Stimulated activated CD4-positive, alpha-beta T cell treated with anti-CD3 and anti-CD28 coated beads, Interleukin-1b, Interleukin-23, amount 100 ng/mL, for 1 hour (primary cell): ENCODE data around the gene RXRA.
A peak's percentile ranks its signal among the peaks of the same experiment; 100 is the strongest.

Experiments used
- DNase-seq, 2 donors: peaks; one replicate each; pipeline ENCODE4 v3.0.0-alpha.2; 2020; ENCODE audit warnings: low read depth in 2 of 2

RXRA gene

DNA sequence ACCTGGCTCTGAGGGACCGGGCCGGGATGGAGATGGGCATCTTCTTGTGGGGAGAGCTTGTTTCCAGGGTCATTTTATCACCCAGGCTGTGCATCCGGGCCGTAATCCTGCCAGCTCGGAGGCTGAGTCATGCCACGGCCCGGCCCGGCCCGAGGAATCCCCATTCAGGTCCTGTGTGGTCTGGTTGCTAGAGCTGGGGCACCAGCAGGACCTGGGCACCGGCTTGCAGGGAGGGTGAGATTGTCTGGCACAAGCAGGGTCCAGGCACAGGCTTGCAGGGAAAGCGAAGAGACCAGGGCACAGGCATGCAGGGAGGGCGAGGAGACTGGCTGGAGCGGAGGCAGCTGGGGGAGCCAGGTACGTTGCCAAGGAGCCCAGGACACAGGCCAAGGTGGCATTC, 106.8 kb downstream of the RXRA start:
- DNase-seq = no peak

DNA sequence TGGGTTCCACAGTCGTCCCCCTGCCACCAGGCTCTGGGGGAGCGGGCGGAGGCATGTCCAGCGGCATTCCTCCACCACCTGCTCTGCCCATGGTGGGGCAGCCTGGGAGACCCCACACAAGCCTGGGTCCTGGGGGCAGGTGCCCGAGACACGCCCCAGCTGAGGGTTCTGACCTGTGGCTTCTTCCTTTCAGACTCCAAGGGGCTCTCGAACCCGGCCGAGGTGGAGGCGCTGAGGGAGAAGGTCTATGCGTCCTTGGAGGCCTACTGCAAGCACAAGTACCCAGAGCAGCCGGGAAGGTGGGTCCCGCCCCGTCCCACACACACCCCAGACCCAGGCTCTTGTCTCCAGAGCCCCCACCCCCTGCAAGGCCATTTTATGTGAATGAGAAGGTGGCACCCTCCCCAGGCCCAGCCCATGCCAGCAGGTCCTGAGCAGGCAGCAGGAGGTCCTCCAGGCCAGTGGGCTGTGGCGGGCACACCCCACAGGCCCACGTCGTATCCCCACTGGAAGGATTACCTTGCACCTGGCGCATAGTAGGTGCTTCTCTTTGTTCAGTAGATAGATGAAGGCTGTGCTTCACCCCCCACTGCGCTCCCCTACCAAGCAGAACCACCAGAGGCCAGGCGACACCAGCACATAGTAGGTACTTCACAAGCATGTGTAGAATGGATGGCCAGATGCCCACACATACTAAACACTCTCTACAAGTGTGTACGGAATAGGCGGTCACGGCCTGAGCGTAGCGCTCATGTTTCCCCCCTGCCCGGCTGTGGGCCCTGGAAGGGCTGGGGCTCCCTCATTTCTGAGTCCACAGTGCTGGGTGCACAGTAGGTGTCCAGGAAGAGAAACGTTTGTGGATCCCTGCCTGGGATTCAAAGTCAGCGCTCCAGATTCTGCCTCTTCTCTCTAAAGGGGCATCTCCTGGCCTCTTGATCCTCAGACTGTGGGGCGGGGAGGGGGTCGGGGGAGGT, 107.9 kb downstream of the RXRA start:
- no peak for DNase-seq

DNA sequence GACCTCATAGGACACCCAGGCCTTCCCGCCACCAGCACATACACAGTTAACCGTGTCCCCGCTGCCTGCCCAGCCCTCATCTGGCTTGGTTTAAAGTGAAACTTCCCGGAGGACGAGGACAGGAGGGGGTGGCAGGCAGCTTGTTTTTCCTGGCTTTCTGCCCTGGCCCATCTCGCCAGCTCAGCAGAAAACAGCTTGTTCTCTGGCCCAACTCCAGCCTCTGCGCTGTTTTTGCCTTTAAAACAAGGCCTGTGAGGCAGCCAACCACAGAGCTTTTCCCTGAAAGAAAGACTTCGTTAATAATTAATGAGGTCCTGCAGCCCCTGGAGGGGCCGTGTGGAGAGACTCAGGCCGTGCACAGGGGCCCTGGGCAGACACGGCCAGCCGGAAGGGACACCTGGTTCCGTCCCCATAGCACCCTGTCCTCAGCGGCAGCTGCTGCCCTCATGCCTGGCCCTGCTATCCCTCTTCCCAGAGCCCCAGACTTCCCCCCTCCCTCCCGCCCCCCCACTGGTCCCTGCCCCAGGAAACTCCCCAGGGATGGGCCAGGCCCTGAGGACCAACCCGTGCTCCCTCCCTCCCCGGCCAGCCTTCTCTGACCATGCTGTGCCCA, 108.7 kb downstream of the RXRA start:
- DNase-seq = no peak

DNA sequence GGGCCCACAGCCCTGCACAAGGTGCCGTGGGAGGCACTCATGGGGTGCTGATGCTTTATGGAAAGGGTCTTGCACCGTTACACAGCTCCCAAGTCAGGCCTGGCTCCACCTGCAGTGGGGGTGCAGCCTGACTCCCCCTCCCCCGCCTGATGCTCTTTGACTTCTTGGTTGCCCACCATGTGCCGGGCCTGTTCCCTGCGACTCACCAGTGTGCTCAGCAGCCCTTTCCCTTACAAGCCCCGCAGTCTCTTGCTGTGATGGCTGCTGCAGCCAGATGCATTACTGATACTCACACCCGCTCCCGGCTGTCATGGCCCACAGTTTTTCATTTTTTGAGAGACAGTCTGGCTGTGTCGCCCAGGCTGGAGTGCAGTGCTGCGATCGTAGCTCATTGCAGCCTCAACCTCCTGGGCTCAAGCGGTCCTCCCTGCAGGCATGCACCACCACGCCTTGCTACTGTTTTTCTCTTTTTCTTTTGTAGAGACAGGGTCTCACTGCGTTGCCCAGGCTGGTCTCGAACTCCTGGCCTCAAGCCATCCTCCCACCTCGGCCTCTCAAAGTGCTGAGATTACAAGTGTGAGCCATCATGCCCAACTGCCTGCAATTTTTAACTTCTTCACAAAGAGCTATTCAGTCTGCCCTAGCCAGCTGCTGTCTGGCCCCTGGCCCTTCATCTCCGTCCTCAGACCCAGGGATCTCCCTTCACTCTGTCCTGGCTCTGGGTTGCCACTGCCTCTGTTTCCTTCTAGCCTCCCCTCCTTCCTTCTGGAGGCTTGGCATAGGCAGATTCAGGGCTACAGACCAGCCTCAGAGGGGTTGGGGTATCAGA, 109.5 kb downstream of the RXRA start:
- DNase-seq = no peak

DNA sequence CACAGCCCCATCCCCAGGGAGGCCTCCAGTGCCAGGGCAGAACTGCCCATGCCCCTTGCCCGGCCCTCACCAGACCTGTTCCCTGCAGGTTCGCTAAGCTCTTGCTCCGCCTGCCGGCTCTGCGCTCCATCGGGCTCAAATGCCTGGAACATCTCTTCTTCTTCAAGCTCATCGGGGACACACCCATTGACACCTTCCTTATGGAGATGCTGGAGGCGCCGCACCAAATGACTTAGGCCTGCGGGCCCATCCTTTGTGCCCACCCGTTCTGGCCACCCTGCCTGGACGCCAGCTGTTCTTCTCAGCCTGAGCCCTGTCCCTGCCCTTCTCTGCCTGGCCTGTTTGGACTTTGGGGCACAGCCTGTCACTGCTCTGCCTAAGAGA, 110.1 kb downstream of the RXRA start:
- DNase-seq = no peak

DNA sequence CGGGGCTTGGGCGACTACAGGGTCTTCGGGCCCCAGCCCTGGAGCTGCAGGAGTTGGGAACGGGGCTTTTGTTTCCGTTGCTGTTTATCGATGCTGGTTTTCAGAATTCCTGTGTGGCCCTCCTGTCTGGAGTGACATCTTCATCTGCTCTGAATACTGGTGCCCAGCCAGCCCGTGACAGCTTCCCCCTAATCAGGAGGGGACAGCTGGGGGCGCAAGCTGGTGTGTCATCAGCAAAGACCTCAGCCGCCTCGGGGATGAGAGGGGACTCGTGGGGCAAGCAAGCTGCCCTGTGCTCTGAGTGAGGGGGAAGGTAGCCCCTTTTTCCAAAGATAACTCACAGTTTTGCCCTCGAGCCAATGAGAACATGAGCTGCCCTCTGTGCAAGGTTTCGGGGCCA, 110.7 kb downstream of the RXRA start:
- DNase-seq = no peak

GRCh38 chr9:134437403-134438194, 111.3 kb downstream of the RXRA start:
- no peak for DNase-seq

- DNase-seq = no peak
Measured at GRCh38 chr9:134438195-134438788, 112.0 kb downstream of the RXRA start.

GRCh38 chr9:134439368-134439784, 113.1 kb downstream of the RXRA start:
- no peak for DNase-seq

- DNase-seq = no peak
Measured at GRCh38 chr9:134440636-134441226, 114.5 kb downstream of the RXRA start.

DNA sequence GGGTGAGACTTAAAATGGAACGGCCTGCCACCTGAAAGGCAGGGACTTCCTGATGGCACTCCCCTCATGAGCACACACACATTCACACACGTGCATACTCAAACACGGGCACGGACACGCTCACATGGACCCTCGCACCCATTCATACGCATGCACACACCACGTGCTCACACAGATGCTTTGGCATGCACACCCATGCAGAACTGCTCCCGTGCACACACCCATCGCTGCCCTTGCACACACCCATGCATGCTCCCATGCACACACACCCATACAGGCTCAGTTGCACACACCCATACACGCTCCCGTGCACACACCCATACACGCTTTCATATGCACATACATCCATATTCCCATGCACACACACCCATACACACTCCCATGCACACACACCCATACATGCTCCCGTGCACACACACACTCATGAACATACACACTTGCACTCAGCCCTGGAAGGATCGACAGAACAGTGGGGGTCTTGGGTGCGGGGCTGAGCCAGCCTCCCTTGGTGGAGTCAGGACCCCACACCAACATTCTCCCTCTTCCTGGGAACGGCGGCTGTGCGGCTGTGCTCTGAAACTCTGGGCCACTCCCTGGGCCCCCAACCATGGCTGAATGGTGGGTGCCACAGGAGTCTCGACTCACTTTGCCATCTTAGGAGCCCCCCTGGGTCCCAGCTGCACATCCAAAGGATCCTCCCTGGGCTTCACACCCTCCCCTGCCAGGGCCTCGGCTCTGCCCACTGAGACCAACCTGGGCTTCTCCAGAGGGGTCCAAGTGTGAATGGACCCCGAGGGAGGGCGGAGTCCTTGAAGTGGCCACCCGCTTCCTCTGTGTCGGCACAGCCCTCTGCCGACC, 115.2 kb downstream of the RXRA start:
- no peak for DNase-seq

- DNase-seq = no peak
Measured at GRCh38 chr9:134442085-134442474, 115.8 kb downstream of the RXRA start.

- no peak for DNase-seq
Measured at GRCh38 chr9:134442486-134443173, 116.4 kb downstream of the RXRA start.

DNA sequence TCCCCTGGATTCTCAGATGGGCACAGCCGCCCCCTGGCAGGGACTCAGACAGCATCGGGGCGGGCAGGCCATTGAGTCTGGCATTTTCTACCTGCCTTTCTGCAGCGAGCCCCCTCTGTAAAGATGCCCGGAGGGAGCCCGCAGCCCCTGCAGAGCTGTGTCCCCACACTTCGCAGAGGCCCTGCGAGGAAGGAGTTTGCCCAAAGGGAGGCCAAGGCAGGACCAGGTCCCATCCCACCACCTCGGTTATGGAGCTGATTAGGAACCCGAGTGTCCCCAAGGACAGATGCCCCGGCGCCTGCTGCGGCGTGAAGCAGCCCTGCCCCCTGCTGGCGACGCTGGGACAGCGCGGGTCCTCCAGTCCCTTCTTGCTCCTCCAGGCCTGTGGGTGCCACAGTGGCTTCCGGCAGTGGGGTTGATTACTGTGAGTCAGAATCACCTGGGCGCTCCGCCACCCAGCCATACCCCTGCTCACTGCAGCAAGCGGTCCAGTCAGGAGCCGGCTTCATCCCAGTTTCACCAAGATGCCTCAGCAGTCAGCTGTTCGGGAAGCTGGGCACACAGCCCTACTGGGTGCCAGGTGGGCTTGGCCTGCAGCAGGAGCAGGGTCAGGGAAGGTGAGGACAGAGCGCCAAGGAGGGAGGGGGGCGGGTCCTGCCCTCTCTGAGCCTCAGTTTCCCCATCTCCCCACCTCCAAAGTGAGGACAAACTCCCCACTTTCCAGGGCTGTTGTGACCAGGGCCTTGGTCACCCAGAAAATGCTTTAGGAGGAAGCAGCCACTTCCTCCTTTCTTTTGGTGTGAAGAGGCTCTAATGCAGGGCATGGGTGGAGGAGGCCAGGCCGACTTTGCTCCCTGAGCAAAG, 117.2 kb downstream of the RXRA start:
- peak; percentile 73 to 78 for DNase-seq

DNA sequence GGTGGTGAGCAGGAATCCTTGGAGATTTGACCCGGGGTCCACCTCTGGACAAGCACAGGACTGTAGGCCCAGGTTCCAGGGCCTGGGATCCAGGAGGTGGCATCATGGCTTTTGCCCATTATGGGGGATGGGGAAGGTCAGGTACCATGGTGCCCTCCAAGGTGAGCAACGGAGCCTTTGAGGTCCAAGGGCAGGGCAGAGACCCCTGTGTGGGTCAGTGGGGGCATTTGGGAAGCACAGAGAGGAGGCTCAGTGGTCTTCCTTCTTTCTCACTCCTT, 117.7 kb downstream of the RXRA start:
- no peak for DNase-seq

DNA sequence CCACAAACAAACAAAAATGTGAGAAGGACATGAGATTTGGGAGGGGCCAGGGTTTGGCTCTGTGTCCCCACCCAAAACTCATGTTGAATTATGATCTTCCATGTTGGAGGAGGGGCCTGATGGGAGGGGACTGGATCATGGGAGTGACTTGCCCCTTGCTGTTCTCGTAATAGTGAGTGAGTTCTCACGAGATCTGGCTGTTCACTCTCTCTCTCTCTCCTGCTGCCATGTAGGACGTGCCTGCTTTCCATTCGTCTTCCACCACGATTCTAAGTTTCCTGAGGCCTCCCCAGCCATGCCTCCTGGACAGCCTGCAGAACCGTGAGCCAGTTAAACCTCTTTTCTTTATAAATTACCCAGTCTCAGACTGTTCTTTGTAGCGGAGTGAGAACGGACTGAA, 118.7 kb downstream of the RXRA start:
- DNase-seq = no peak

GRCh38 chr9:134449180-134449916, 123.1 kb downstream of the RXRA start:
- peak; percentile 60 to 64 for DNase-seq
